Peyer's patch (tissue), 4 donors: Measurements from ENCODE around the gene SSB.

ENCODE experiments used
- POLR2A ChIP-seq, 2 donors: fragments of 450-650 bp; IDR thresholded peaks; one replicate each; pipeline ENCODE4 v1.5.1; 2017; ENCODE audit warnings: antibody characterized with exemption in 2 of 2, mild to moderate bottlenecking in 2 of 2, moderate library complexity in 2 of 2
- TF ChIP-seq, protein P1 (sequence below), 6 experiments: fragments of 450-650 bp in 4 of 6; fragments of 200-600 bp in 2 of 6; sonication (generic) in 1 of 6; IDR thresholded peaks; one replicate each; pipeline ENCODE4 v1.5.1; 2017 to 2019; ENCODE audit warnings: antibody characterized with exemption in 6 of 6, mild to moderate bottlenecking in 3 of 6, moderate library complexity in 1 of 6

DNA sequence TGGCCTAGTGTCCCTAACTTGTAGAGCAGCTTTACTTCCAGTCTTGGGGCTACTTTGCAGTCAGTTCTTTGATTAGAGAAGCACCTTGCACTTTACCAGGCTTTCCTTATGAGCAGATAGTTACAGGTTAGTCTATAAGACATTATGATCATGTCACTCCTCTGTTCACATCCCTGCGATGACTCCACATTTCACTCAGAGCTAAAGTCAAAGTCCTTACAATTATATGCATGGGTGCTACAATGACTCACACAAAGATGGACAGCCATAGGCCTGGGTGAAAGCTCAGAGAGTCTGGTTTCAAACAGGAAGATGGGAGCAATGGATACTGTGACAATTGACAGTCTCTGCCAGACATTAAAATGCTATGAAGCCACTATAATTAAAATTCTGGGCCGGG is 27.1 kb upstream of the SSB start:
- TF ChIP-seq POLR2A (IDR thresholded peaks at IDR 0.05): no peak
- TF ChIP-seq, protein P1, sequence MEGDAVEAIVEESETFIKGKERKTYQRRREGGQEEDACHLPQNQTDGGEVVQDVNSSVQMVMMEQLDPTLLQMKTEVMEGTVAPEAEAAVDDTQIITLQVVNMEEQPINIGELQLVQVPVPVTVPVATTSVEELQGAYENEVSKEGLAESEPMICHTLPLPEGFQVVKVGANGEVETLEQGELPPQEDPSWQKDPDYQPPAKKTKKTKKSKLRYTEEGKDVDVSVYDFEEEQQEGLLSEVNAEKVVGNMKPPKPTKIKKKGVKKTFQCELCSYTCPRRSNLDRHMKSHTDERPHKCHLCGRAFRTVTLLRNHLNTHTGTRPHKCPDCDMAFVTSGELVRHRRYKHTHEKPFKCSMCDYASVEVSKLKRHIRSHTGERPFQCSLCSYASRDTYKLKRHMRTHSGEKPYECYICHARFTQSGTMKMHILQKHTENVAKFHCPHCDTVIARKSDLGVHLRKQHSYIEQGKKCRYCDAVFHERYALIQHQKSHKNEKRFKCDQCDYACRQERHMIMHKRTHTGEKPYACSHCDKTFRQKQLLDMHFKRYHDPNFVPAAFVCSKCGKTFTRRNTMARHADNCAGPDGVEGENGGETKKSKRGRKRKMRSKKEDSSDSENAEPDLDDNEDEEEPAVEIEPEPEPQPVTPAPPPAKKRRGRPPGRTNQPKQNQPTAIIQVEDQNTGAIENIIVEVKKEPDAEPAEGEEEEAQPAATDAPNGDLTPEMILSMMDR (IDR thresholded peaks at IDR 0.05): no peak
